ENCODE data around the gene PARPBP. TPM values are rescaled to one million over a fixed set of nuclear protein-coding genes. Genes with fewer than 3 reads are reported as not detected.
"Not testable (repeated sequence)": the region's sequence is repeated elsewhere in the genome, so short reads cannot be mapped to it uniquely, and the experiment has no call there.

Gene PARPBP
- total and polyA plus RNA-seq, 7 donors: 0.23 to 2.4 (median 0.75) TPM

DNA sequence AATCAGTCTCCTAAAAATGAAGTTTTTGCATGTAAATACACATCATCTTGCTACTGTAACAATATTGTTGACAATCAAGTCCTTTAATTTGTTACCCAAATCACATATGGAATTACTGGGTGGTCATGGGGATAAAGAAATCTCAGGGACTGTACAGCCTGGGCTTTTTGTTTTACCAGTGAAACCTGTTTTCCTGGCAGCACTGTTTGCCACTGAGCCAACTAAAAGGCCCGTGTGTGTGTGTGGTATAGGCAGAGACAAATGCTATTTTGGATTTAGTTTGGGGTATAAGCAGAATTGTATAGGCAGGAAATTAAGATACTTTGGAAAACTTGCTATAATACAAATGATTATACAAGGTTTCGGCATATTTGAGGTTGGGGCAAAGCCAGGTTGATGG, 5.8 kb upstream of the PARPBP start:
- Histone ChIP-seq H3K4me1 (peaks cover 9% of the 10 kb centered on the region), H3K27me3 (ENCODE audit: insufficient read depth in 3 of 3, low read length in 2 of 3) (no peaks in the 10 kb centered on the region), H3K27ac (no peak overlapping the region), H3K4me3 (no peak overlapping the region), H3K9me3 (no peaks in the 10 kb centered on the region), H3K36me3 (ENCODE audit: insufficient read depth in 1 of 2, low read depth in 1 of 2) (peaks cover 0 to 58% of the 10 kb centered on the region in 2 donors)
- TF ChIP-seq, protein P1, sequence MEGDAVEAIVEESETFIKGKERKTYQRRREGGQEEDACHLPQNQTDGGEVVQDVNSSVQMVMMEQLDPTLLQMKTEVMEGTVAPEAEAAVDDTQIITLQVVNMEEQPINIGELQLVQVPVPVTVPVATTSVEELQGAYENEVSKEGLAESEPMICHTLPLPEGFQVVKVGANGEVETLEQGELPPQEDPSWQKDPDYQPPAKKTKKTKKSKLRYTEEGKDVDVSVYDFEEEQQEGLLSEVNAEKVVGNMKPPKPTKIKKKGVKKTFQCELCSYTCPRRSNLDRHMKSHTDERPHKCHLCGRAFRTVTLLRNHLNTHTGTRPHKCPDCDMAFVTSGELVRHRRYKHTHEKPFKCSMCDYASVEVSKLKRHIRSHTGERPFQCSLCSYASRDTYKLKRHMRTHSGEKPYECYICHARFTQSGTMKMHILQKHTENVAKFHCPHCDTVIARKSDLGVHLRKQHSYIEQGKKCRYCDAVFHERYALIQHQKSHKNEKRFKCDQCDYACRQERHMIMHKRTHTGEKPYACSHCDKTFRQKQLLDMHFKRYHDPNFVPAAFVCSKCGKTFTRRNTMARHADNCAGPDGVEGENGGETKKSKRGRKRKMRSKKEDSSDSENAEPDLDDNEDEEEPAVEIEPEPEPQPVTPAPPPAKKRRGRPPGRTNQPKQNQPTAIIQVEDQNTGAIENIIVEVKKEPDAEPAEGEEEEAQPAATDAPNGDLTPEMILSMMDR (IDR thresholded peaks at IDR 0.05): no peak
- intact Hi-C loops (cut with DNase I): loop anchor here in 1 of 2 donors (10.0 kb wide), 1 partner anchor 179 kb away; no protein-coding TSS in a partner anchor
- ATAC-seq: no peak
- no peak for DNase-seq
- WGBS, 3 donors: 61 to 68% (median 67%) methylated on average over 2 of the region's 2 CpGs

DNA sequence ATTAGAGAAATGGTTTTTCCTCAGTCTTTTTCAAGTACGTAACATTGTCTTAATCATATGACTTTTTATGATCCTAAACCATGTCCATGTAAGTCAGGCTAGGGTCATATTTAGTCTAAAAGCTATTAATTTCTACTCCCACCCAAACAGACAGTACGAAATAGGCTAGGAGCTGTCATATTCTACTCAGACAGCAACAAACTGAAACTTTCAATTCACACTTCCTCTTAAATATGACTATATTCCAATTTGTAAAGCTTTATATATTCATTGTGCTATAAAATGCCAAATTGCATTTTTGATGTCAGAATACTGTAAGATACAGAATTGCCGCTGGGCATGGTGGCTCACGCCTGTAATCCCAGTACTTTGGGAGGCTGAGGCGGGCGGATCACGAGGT, 3.6 kb upstream of the PARPBP start:
- intact Hi-C loops (cut with DNase I): loop anchor here in 1 of 2 donors (5.0 to 10.0 kb wide), 2 partner anchors 54 to 182 kb away; partner anchors contain the start of gene WASHC3
- TF ChIP-seq, protein P1 (IDR thresholded peaks at IDR 0.05): no peak

GRCh38 chr12:102118874-102119273, 1.1 kb upstream of the PARPBP start:
- intact Hi-C loops (cut with DNase I): loop anchor here in 1 of 2 donors (5.0 to 10.0 kb wide), 2 partner anchors 57 to 184 kb away; partner anchors contain the start of gene WASHC3
- peak overlapping the region; percentile 91 for H3K4me3 ChIP-seq
- no peaks in the 10 kb centered on the region for H3K27me3 ChIP-seq (ENCODE audit: insufficient read depth in 3 of 3, low read length in 2 of 3)
- ATAC-seq (no peak), DNase-seq (no peak)
- TF ChIP-seq, protein P1 (IDR thresholded peaks at IDR 0.05): no peak
- 75 to 83% (median 81%) methylated on average over 2 of the region's 2 CpGs for WGBS, 3 donors
- H3K9me3 ChIP-seq: no peaks in the 10 kb centered on the region
- H3K4me1 ChIP-seq: peaks cover 18% of the 10 kb centered on the region
- no peak overlapping the region for H3K27ac ChIP-seq
- peaks cover 0 to 29% of the 10 kb centered on the region in 2 donors for H3K36me3 ChIP-seq (ENCODE audit: insufficient read depth in 1 of 2, low read depth in 1 of 2)

More for the DNA sequence above, 3.6 kb upstream of the PARPBP start:
- WGBS, 3 donors: 83 to 98% (median 92%) methylated on average over 7 of the region's 7 CpGs
- Histone ChIP-seq H3K4me1 (peaks cover 18% of the 10 kb centered on the region), H3K27me3 (ENCODE audit: insufficient read depth in 3 of 3, low read length in 2 of 3) (no peaks in the 10 kb centered on the region), H3K4me3 (no peak overlapping the region), H3K27ac (no peak overlapping the region), H3K36me3 (ENCODE audit: insufficient read depth in 1 of 2, low read depth in 1 of 2) (peaks cover 0 to 37% of the 10 kb centered on the region in 2 donors), H3K9me3 (no peaks in the 10 kb centered on the region)
- ATAC-seq (no peak), DNase-seq (no peak)

- TF ChIP-seq, protein P1 (IDR thresholded peaks at IDR 0.05): no peak
- intact Hi-C loops (cut with DNase I): loop anchor here in 1 of 2 donors (5.0 kb wide), 1 partner anchor 58 kb away; the partner anchor contains the start of gene WASHC3
- peaks cover 0 to 29% of the 10 kb centered on the region in 2 donors for H3K36me3 ChIP-seq (ENCODE audit: insufficient read depth in 1 of 2, low read depth in 1 of 2)
- ATAC-seq (no peak), DNase-seq (no peak)
- WGBS, 3 donors: 0 to 3% (median 1%) methylated on average over 4 of the region's 4 CpGs
- peak overlapping the region; percentile 91 for H3K4me3 ChIP-seq
- no peaks in the 10 kb centered on the region for H3K9me3 ChIP-seq
- no peaks in the 10 kb centered on the region for H3K27me3 ChIP-seq (ENCODE audit: insufficient read depth in 3 of 3, low read length in 2 of 3)
- H3K4me1 ChIP-seq: peaks cover 18% of the 10 kb centered on the region
- no peak overlapping the region for H3K27ac ChIP-seq
These were observed 536 bp downstream of the PARPBP start for GRCh38 chr12:102120564-102120873.

DNA sequence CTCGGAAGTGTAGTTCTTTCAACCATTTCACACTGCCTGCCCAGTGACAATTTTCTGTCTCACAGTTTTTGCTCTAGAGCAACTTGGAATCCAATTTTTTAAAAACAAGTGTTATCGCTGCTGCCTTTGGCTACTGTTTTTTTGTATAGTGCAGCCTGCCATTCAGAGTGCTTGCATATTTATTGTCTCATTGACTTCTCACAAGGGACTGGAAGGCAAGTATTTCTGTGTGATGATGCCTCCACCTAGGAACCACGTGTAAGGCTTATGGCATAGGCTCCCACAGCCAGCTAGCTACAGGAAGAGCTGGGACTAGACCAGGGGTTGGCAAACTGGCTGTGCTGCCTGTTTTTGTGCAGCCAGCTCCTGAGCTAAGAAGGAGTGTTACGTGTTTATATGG, 903 bp downstream of the PARPBP start:
- Histone ChIP-seq H3K27me3 (ENCODE audit: insufficient read depth in 3 of 3, low read length in 2 of 3) (no peaks in the 10 kb centered on the region), H3K27ac (no peak overlapping the region), H3K4me1 (peaks cover 18% of the 10 kb centered on the region), H3K4me3 (peak overlapping the region; percentile 91), H3K9me3 (no peaks in the 10 kb centered on the region), H3K36me3 (ENCODE audit: insufficient read depth in 1 of 2, low read depth in 1 of 2) (peaks cover 0 to 27% of the 10 kb centered on the region in 2 donors)
- ATAC-seq (no peak), DNase-seq (no peak)
- WGBS, 3 donors: 31 to 32% (median 32%) methylated on average over 4 of the region's 4 CpGs
- TF ChIP-seq, protein P1 (IDR thresholded peaks at IDR 0.05): no peak
- intact Hi-C loops (cut with DNase I): loop anchor here in 1 of 2 donors (5.0 kb wide), 1 partner anchor 59 kb away; the partner anchor contains the start of gene WASHC3

- H3K9me3 ChIP-seq; ATAC-seq; H3K27ac ChIP-seq; DNase-seq; H3K4me3 ChIP-seq; H3K27me3 ChIP-seq (ENCODE audit: insufficient read depth in 3 of 3, low read length in 2 of 3): not testable (repeated sequence)
- Histone ChIP-seq H3K36me3 (ENCODE audit: insufficient read depth in 1 of 2, low read depth in 1 of 2) (peaks cover 0 to 22% of the 10 kb centered on the region in 2 donors), H3K4me1 (peaks cover 18% of the 10 kb centered on the region)
- WGBS, 3 donors: 94 to 98% (median 97%) methylated on average over 2 of the region's 2 CpGs
- intact Hi-C loops (cut with DNase I): loop anchor here in 1 of 2 donors (5.0 kb wide), 1 partner anchor 59 kb away; the partner anchor contains the start of gene WASHC3
These were observed 1.3 kb downstream of the PARPBP start for GRCh38 chr12:102121328-102121727.

DNA sequence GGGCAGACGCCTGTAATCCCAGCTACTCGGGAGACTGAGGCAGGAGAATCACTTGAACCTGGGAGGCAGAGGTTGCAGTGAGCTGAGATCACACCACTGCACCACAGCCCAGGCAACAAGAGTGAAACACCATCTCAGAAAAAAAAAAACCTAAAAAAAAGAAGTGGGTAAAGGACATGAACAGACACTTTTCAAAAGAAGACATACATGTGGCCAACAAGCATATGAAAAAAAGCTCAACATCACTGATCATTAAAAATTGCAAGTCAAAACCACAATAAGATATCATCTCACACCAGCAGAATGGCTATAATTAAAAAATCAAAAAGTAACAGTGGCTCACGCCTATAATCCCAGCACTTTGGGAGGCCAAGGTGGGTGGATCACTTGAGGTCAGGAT, 10.7 kb downstream of the PARPBP start:
- H3K9me3 ChIP-seq; H3K4me3 ChIP-seq; H3K4me1 ChIP-seq; H3K27me3 ChIP-seq (ENCODE audit: insufficient read depth in 3 of 3, low read length in 2 of 3); DNase-seq; H3K27ac ChIP-seq; ATAC-seq; intact Hi-C loops (cut with DNase I); H3K36me3 ChIP-seq (ENCODE audit: insufficient read depth in 1 of 2, low read depth in 1 of 2): not testable (repeated sequence)
- WGBS, 3 donors: 84 to 97% (median 87%) methylated on average over 3 of the region's 3 CpGs
